Left ventricle myocardium inferior (tissue), 1 donor: Measurements from ENCODE around the gene ATXN10. TPM values are rescaled to one million over a fixed set of nuclear protein-coding genes. Genes with fewer than 3 reads are reported as not detected.

Experiments
- DNase-seq: peaks from one replicate; pipeline ENCODE4 v3.0.0-alpha.2; 2020
- H3K27ac ChIP-seq: fragments of 200-600 bp; replicated peaks from 2 replicates; pipeline ENCODE4 v1.8.0; 2021
- H3K27me3 ChIP-seq: fragments of 200-600 bp; 2 replicates; pipeline ENCODE4 v1.8.0; 2021; ENCODE audit warnings: low read depth
- H3K36me3 ChIP-seq: fragments of 200-600 bp; 2 replicates; pipeline ENCODE4 v1.8.0; 2021
- H3K4me1 ChIP-seq: fragments of 200-600 bp; 2 replicates; pipeline ENCODE4 v1.8.0; 2021
- H3K4me3 ChIP-seq: fragments of 200-600 bp; 2 replicates; pipeline ENCODE4 v1.8.0; 2021; ENCODE audit warnings: mild to moderate bottlenecking, moderate library complexity
- H3K9me3 ChIP-seq: fragments of 200-600 bp; replicated peaks from 2 replicates; pipeline ENCODE4 v1.8.0; 2021
- CTCF ChIP-seq: fragments of 200-600 bp; IDR thresholded peaks from 2 replicates; pipeline ENCODE4 v1.8.0; 2021; ENCODE audit warnings: antibody characterized with exemption, mild to moderate bottlenecking, borderline replicate concordance
- intact Hi-C: fragments of 100-400 bp; cut with micrococcal nuclease; formaldehyde crosslinking; loops from one replicate; pipeline ENCODE4 v1.11.0; 2022
- total RNA-seq: library from RNA; stranded (reverse); fragmentation: NEBNext Ultra II Directional; extraction: Animal tissue kit (Norgen Biotek cat#: 25700); gene quantifications from one replicate; pipeline ENCODE4 v1.2.1, GENCODE V29; 2021
- donor health status: DM: no; HTN: yes; CAD: no; lungs with severe emphysema.

The ATXN10 gene
- total RNA-seq, 1 donor from 2014 or later, result 148 TPM

GRCh38 chr22:45627489-45628233 lies 44.0 kb upstream of the ATXN10 start:
- no peak for TF ChIP-seq CTCF
- no peak overlapping the region for H3K27ac ChIP-seq
- H3K9me3 ChIP-seq, result no peaks in the 10 kb centered on the region
- peaks cover 92% of the 10 kb centered on the region for H3K27me3 ChIP-seq
- no peak for DNase-seq
- no peak overlapping the region for H3K4me3 ChIP-seq
- peaks cover 1% of the 10 kb centered on the region for H3K4me1 ChIP-seq
- H3K36me3 ChIP-seq, result no peaks in the 10 kb centered on the region
- intact Hi-C loops, result no loop called here

- Histone ChIP-seq H3K4me1 (peaks cover 7% of the 10 kb centered on the region), H3K36me3 (no peaks in the 10 kb centered on the region), H3K4me3 (no peak overlapping the region), H3K27ac (no peak overlapping the region), H3K27me3 (peaks cover 98% of the 10 kb centered on the region), H3K9me3 (no peaks in the 10 kb centered on the region)
- TF ChIP-seq CTCF, result no peak
- no peak for DNase-seq
- intact Hi-C loops, result no loop called here
These were observed 43.1 kb upstream of the ATXN10 start for GRCh38 chr22:45628515-45628914.

GRCh38 chr22:45629469-45630089 lies 42.1 kb upstream of the ATXN10 start:
- intact Hi-C loops, result no loop called here
- no peak for TF ChIP-seq CTCF
- Histone ChIP-seq H3K4me3 (no peak overlapping the region), H3K36me3 (no peaks in the 10 kb centered on the region), H3K4me1 (peaks cover 7% of the 10 kb centered on the region), H3K9me3 (no peaks in the 10 kb centered on the region), H3K27ac (no peak overlapping the region), H3K27me3 (peaks cover 88% of the 10 kb centered on the region)
- no peak for DNase-seq

GRCh38 chr22:45630436-45630835 lies 41.2 kb upstream of the ATXN10 start:
- intact Hi-C loops, result no loop called here
- Histone ChIP-seq H3K27ac (no peak overlapping the region), H3K4me3 (no peak overlapping the region), H3K36me3 (no peaks in the 10 kb centered on the region), H3K27me3 (peaks cover 85% of the 10 kb centered on the region), H3K9me3 (no peaks in the 10 kb centered on the region), H3K4me1 (peaks cover 7% of the 10 kb centered on the region)
- no peak for DNase-seq
- no peak for TF ChIP-seq CTCF

- Histone ChIP-seq H3K4me1 (peaks cover 7% of the 10 kb centered on the region), H3K36me3 (no peaks in the 10 kb centered on the region), H3K27me3 (peaks cover 78% of the 10 kb centered on the region), H3K4me3 (no peak overlapping the region), H3K27ac (no peak overlapping the region), H3K9me3 (no peaks in the 10 kb centered on the region)
- intact Hi-C loops, result no loop called here
- TF ChIP-seq CTCF, result no peak
- DNase-seq, result no peak
These were observed 40.3 kb upstream of the ATXN10 start for GRCh38 chr22:45631140-45631840.
